HG02759 (cell line): Measurements from ENCODE around the gene HSPE1.
"Not testable (repeated sequence)": the region's sequence is repeated elsewhere in the genome, so short reads cannot be mapped to it uniquely, and the experiment has no call there.

ENCODE experiments used
- ATAC-seq: cut with Tn5 transposase; IDR thresholded peaks from one replicate; pipeline ENCODE4 v1.9.1; 2021; ENCODE audit warnings: mild to moderate bottlenecking, moderate library complexity; ENCODE audit not compliant: unreplicated experiment

The HSPE1 gene

GRCh38 chr2:197499594-197500502 is at the start of gene HSPE1, which contains the start of gene HSPD1:
HSPE1 (plus strand) TSS chr2:197500379; CDS start chr2:197500437, 58 bp downstream.
HSPD1 (minus strand) TSS chr2:197499840; CDS start chr2:197498848, 992 bp downstream.
- peak; percentile 82 for ATAC-seq

DNA sequence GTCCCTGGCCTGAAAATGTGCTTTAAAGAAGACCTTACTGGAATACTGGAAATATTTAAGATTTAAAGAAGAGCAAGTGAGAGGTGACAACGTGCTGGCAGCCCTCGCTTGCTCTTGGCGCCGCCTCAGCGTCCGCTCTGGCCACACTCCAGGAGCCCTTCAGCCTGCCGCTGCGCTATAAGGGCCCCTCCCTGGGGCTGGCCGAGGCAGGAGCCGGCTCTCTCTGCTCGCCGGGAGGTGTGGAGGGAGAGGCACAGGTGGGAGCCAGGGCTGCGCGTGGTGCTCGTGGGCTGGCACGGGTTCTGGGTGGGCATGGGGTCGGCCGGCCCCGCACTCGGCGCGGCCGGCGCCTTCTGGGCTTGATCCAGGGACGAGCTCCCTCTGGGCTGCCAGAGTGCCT is 49.7 kb upstream of the HSPE1 start:
- ATAC-seq, result no peak

DNA sequence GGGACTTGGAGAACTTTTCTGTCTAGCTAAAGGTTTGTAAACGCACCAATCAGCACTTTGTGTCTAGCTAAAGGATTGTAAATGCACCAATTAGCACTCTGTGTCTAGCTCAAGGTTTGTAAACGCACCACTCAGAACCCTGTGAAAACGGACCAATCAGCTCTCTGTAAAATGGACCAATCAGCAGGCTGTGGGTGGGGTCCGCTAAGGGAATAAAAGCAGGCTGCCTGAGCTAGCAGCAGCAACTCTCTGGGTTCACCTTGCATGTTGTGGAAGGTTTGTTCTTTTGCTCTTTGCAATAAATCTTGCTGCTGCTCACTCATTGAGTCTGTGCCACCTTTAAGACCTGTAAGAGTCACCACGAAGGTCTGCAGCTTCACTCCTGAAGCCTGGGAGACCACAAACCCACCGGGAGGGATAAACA is 49.2 kb upstream of the HSPE1 start:
- not testable (repeated sequence) for ATAC-seq

DNA sequence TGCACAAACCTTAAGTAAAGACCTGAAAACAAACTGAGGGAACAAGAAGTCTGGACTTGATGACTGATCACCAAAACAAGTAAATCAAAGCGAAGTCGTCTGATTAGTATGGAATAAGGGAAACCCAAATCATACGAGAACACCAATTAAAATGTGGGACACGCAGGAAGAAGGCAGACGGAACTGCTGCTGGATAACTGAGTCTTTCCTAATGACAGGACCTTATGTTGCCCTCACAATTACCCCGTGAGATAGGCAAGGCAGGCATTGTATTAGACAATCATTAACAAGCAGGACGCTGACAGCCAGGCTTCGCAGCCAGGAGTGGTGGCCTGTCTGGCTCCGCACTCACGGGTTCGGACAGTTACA is 47.4 kb upstream of the HSPE1 start:
- ATAC-seq, result no peak

DNA sequence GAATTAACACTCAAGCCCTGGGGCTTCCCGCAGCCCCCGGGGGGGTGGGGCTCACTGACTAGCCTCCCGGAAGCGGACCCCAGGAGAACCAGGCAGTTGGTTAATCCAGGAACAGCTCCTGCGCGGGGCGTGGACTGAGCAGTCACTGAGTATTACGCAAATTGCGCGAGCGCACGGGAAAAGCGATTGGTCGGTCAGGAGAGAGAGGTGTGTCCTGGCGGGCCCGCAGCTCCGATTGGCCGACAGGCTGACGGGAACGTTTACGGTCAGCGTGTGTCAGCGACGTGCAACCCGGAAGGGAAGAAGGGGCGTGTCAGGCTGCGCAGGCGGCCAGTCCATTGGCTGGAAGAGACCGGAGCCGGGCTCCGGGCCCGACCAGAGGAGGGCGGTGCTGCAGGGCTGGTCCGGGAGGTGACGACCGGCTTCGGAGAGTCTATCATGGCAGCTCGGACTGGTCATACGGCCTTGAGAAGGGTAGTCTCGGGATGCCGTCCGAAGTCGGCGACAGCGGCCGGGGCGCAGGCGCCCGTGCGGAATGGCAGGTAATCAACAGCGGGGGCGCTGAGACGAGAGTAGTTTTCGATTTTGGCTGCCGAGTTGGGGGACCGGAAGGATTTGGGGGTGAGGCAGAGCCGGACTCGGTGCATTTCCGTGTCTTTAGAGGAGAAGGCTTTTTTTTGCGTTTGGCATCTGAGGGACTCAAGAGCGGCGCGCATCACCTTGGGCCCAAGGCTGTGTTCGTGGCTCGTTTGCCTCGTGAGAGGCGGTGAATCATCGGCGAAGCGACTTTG is 46.9 kb upstream of the HSPE1 start, which contains the start of gene COQ10B:
COQ10B (plus strand) TSS at position 430 of the 791 bp plus-strand sequence; CDS start at position 439, 9 bp downstream.
- ATAC-seq, result peak; percentile 92

DNA sequence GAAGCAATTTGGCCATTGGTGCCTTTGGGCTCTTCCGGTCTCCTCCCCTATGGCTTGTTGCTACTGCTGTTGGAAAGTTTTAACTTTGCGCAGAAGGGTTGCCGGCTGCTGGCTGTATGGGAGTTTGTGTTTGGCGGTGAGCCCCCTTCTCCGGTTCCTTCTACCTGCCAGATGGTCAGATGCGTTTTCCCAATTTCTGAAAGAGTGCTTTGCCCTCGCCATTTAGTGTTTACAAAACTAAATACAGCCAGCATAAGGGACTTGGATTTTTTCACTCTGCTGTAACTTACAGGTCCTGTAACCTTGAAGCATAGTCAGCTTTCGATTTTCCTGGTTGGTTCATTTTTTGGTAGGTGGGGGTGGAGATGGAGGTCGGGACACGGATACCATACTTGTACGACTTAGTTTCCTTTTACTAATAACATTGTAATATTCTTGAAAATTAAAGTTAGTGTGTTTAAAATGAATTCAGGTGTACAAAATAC is 46.2 kb upstream of the HSPE1 start:
- ATAC-seq, result peak; percentile 31

DNA sequence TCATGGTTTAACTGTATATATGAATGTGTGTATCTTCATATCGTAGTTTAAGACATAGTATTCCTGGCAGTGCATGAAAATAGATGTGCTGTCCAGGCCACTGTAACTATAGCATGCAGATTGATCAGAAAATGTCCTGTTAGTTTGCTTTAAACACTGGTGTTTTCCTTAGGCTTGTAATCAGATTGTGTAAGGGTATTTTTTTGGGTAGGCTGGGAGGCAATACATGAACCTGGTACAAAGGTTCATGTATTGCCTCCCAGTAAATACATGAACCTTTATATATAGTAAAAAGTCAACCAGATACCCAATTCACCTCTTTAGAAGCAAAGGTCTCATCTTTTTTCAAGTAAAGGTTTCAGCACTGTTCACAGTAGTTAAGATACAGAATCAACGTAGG is 45.3 kb upstream of the HSPE1 start:
- ATAC-seq, result no peak

GRCh38 chr2:197455428-197455827 is 44.8 kb upstream of the HSPE1 start:
- no peak for ATAC-seq

DNA sequence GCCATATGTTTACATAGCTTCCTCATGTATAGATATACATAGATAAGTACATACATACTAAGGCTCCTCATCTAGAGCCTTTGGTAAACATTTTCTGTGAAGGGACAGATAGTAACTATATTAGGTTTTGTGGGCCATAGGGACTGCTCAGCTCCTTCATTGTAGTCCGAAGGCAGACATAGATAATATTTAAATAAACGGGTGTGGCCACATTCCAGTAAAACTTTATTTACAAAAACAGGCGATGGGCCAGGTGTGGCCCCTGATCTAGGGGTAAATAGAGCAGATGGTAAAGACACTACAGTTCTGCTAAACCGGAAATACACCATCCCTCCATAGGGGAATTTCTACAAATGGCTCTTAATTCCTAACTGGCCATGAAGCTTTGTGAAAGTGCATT is 39.5 kb upstream of the HSPE1 start:
- no peak for ATAC-seq

- ATAC-seq, result no peak
Observed at GRCh38 chr2:197461057-197461456, 39.1 kb upstream of the HSPE1 start.

GRCh38 chr2:197464175-197464574 is 36.0 kb upstream of the HSPE1 start:
- ATAC-seq, result no peak

DNA sequence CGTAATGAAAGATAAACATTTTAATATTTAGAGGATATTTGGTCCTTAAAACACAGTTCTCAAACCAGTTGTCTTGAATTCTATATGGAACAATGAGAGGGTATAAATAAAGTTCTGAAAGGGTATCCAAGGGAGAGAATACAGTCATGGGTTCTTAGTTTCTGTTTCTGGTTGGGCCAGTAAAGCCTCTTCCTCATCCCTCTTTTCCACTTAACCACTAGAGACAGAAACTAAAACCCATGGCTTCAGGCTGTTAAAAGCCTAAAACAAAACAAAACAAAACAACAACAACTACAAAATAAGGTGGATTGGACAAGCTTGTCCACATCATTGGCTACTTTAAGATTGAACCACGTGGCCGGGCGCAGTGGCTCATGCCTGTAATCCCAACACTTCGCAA is 28.0 kb upstream of the HSPE1 start:
- ATAC-seq, result no peak

DNA sequence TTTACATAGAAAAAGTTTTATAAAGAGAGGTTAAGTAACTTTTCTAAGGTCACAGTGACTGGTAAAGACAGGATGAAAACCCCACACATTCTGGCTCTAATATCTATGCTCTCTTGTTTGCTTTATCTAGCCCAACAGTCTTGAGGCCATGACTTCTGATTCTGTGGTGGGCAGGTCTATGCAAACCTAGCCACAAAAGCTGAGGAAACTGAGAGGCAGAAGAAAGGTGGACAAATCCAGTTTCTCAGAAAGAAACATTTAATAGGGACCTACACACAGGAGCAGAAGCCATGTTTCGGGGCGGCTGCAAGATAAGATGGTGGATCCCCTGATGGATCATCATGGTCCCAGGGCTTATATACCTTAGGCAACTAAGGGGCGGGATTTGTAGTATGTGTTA is 22.4 kb upstream of the HSPE1 start:
- no peak for ATAC-seq

DNA sequence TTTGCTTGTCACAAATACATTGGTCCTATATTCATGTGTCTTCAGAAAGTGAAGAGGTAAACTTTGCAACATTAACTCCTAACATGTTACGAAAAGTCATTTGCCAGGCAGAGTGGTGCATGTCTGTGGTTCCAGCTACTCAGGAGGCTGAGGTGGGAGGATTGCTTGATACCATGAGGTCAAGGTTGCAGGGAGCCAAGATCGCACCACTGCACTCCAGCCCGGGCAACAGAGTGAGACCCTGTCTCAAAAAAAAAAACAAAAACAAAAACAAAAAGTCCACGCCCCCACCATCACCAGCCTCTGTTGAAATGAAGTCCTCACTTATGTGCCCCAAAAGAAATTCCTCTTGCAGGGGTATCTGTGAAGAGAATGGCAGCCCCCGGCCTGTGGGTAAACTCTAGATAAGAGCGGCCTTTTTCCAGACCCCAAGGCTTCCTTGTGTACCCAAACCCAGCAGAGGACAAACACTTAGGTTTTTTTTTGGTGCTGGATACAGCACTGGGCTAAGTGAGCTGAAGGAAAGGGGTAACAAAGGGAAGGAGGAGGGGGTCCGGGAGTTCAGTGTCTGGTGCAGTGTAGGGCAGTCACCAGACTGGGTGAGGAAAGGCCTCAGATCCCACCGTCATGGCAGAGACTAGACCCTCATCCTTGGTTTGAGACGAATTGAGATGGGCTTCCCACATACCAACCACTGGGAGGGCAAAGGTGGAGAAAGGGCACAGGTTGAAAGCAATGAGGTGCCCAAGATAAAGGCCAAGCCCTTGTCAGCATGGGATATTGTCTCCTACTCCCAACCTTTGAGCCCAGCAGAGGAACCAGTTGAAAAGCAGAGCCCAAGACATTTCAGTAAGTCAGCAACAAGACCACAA is 19.8 kb upstream of the HSPE1 start:
- ATAC-seq, result no peak

GRCh38 chr2:197484248-197484647 is 15.9 kb upstream of the HSPE1 start:
- ATAC-seq, result peak; percentile 20

- no peak for ATAC-seq
Observed at GRCh38 chr2:197486175-197486574, 14.0 kb upstream of the HSPE1 start.

DNA sequence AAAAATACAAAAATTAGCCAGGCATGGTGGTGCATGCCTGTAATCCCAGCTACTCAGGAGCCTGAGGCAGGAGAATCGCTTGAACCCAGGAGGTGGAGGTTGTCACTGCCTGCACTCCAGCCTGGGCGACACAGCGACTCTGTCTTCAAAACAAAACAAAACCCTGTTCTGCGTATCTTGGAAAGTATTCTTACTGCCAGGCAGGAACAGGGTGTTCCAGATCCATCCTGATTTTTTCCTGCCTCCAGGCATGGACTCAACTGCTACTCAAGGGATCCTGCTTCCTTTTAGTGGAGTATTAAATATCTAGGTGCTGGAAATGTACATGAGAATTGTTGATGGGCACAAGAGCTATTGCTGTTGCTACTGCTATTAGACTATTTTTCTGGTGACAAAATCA is 12.8 kb upstream of the HSPE1 start:
- ATAC-seq, result no peak

DNA sequence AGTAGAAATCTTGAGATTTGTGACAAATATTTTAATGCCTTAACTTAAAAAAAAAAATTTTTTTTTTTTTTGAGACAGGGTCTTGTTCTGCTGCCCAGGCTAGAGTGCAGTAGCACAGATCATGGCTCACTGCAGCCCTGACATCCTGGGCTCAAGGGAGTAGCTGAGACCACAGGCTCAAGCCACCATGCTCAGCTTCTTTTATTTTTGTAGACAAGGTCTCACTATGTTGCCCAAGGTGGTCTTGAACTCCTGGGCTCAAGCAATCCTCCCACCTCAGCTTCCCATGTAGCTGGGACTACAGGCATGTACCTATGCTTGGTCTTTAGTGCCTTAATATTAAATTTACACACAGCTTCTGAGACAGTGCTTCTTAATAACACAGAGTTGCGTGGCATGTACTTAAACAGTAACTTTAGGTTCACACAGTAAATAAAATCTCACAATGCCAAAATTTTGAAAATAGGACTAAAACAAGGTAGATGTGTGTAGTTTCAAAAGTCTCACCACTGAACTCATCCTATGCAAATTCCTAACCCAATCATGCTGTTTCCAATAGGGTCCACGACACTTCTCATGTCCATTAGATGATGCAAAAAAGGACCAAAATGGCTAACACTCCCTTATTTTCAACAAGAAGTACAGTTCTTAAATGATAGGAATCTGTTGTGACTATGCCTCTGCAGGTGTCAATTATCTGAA is 4.6 kb upstream of the HSPE1 start:
- no peak for ATAC-seq

- no peak for ATAC-seq
Observed at GRCh38 chr2:197496695-197497094, 3.5 kb upstream of the HSPE1 start.

- ATAC-seq, result no peak
Observed at GRCh38 chr2:197497326-197497725, 2.9 kb upstream of the HSPE1 start.
